ENCODE results near the gene DDX6.
A peak's percentile ranks its signal among the peaks of the same experiment; 100 is the strongest.

Gene DDX6

DNA sequence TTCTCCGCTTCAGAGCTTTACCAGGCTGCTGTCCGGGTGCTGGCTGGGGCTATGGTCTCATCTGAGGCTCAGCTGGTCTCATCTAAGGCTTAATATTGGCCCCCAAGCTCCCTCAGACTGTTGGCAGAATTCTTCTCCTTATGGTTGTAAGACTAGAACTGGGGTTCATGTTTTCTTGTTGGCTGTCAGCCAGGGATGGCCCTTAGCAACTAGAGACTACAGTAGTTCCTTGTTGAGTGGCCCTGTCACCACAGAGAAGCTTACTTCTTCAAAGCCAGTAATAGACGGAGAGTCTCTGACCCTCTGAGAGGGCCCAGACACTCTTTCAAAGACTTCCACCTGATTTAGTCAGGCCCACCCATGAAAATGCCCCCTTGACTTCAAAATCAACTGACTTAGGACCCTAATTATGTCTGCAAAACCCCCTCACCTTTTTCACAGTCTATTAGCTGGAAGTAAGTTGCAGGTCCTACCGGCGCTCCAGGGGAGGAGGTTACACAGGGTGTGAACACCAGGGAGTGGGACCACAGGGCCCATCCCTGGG, 87.3 kb downstream of the DDX6 start:
- H3K27ac ChIP-seq: no peak overlapping the region

DNA sequence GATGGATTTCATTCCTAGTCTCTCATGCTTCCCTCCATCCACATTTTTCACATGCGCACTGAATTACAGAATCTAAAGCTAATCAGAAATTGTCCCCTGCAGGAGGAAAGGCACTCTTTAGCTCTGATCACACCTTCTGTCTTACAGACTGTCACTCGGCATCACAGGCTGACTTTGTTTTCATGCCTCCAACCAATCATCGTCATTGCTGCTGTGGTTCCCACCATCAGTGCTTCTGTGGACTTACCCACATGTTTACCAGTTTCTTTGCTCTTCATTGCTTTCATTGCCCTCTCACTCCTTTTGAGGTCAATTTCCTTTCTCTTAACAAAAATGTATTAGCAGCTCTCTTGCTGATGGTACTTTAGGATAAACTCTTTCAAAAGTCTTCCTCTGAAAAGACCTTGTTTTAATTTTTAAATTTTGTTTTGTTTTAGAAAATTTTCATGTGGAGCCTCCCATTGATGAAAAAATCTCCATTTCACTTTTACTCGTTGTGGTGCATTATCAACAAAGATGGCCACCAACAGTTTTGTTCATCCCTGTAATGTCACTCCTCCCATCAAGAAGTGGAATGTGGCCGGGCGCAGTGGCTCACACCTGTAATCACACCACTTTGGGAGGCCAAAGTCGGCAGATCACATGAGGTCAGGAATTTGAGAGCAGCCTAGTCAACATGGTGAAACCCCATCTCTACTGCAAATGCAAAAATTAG, 91.3 kb downstream of the DDX6 start:
- no peaks in the 10 kb centered on the region for H3K27me3 ChIP-seq
- no peaks in the 10 kb centered on the region for H3K36me3 ChIP-seq
- H3K27ac ChIP-seq: no peak overlapping the region
- no peak overlapping the region for H3K4me2 ChIP-seq
- no peak overlapping the region for H3K9ac ChIP-seq
- H3K4me1 ChIP-seq: peaks cover 42% of the 10 kb centered on the region
- peaks cover 13% of the 10 kb centered on the region for H3K9me3 ChIP-seq
- no peak overlapping the region for H3K4me3 ChIP-seq
- H4K20me1 ChIP-seq: no peaks in the 10 kb centered on the region
- no peak for TF ChIP-seq Cebpa-rat (IDR thresholded peaks at IDR 0.05)

More for the DNA sequence above, 87.3 kb downstream of the DDX6 start:
- H4K20me1 ChIP-seq: no peaks in the 10 kb centered on the region
- TF ChIP-seq Cebpa-rat (IDR thresholded peaks at IDR 0.05): no peak
- peaks cover 39% of the 10 kb centered on the region for H3K4me1 ChIP-seq
- peak overlapping the region; percentile 1; the same call in 1 of the 2 replicates for H3K4me2 ChIP-seq
- no peak overlapping the region for H3K9ac ChIP-seq
- no peaks in the 10 kb centered on the region for H3K36me3 ChIP-seq
- no peaks in the 10 kb centered on the region for H3K27me3 ChIP-seq
- no peak overlapping the region for H3K4me3 ChIP-seq
- H3K9me3 ChIP-seq: peaks cover 13% of the 10 kb centered on the region

Data from BLaER1 (cell line).